WTC11 (cell line): Measurements from ENCODE around the gene NPB. TPM values are rescaled to one million over a fixed set of nuclear protein-coding genes. Genes with fewer than 3 reads are reported as not detected.

Source experiments
- ATAC-seq: fragments of 200-7000 bp; cut with Tn5 transposase; 2 replicates; pipeline ENCODE4 v1.10.0; 2021; ENCODE audit warnings: mild to moderate bottlenecking, moderate library complexity
- CTCF ChIA-PET: fragments of 300-600 bp; sonication (Branson Sonifier 250); formaldehyde crosslinking; loops from one replicate; lab custom pipeline; 2021; ENCODE audit warnings: antibody characterized with exemption; lab: Charles Lee
- POLR2A ChIA-PET: fragments of 350-600 bp; sonication (Branson Sonifier 250); formaldehyde crosslinking; loops from one replicate; lab custom pipeline; 2021; ENCODE audit warnings: antibody characterized with exemption; lab: Charles Lee
- DNase-seq: peaks from one replicate; pipeline ENCODE4 v3.0.0; 2021; ENCODE audit warnings: low spot score
- H3K27ac Mint-ChIP-seq: 2 replicates; pipeline ENCODE4 v1.8.0; 2021; ENCODE audit warnings: mixed read lengths
- H3K27me3 Mint-ChIP-seq: 2 replicates; pipeline ENCODE4 v1.8.0; 2021; ENCODE audit warnings: low read depth, mild to moderate bottlenecking, moderate library complexity, mixed read lengths
- H3K36me3 Mint-ChIP-seq: 2 replicates; pipeline ENCODE4 v1.8.0; 2021; ENCODE audit warnings: mixed read lengths
- H3K4me1 Mint-ChIP-seq: 2 replicates; pipeline ENCODE4 v1.8.0; 2022; ENCODE audit warnings: mixed read lengths
- H3K4me3 Mint-ChIP-seq: 2 replicates; pipeline ENCODE4 v1.8.0; 2021; ENCODE audit warnings: mild to moderate bottlenecking, moderate library complexity, mixed read lengths
- H3K9me3 Mint-ChIP-seq: 2 replicates; pipeline ENCODE4 v1.8.0; 2021; ENCODE audit warnings: mixed read lengths
- CREM ChIP-seq: sonication (generic); formaldehyde crosslinking; IDR thresholded peaks from 2 replicates; pipeline ENCODE4 v1.8.1; 2022; ENCODE audit warnings: mild to moderate bottlenecking, missing genetic modification reagents, moderate library complexity
- ETV6 ChIP-seq: sonication (generic); formaldehyde crosslinking; IDR thresholded peaks from 2 replicates; pipeline ENCODE4 v1.8.1; 2022; ENCODE audit warnings: mild to moderate bottlenecking, missing genetic modification reagents
- FOXJ3 ChIP-seq: sonication (generic); formaldehyde crosslinking; IDR thresholded peaks from 2 replicates; pipeline ENCODE4 v1.9.0; 2021; ENCODE audit warnings: missing genetic modification reagents, mild to moderate bottlenecking, borderline replicate concordance
- HMGXB4 ChIP-seq: sonication (generic); formaldehyde crosslinking; IDR thresholded peaks from 2 replicates; pipeline ENCODE4 v1.8.1; 2023; ENCODE audit warnings: mild to moderate bottlenecking, moderate library complexity, missing genetic modification reagents
- IRF2 ChIP-seq: sonication (generic); formaldehyde crosslinking; IDR thresholded peaks from 2 replicates; pipeline ENCODE4 v1.8.0; 2022; ENCODE audit warnings: low read depth, missing genetic modification reagents, borderline replicate concordance
- JAZF1 ChIP-seq: fragments of 250-450 bp; sonication (Bioruptor Pico); IDR thresholded peaks from 2 replicates; pipeline ENCODE4 v1.9.0; 2021; ENCODE audit warnings: moderate library complexity, mild to moderate bottlenecking, inconsistent platforms
- MXD4 ChIP-seq: fragments of 250-450 bp; sonication (Bioruptor Pico); IDR thresholded peaks from 2 replicates; pipeline ENCODE4 v1.8.0; 2021; ENCODE audit warnings: mild to moderate bottlenecking, moderate library complexity, borderline replicate concordance
- MYBL2 ChIP-seq: sonication (generic); formaldehyde crosslinking; IDR thresholded peaks from 2 replicates; pipeline ENCODE4 v1.8.1; 2023; ENCODE audit warnings: mild to moderate bottlenecking, moderate library complexity, missing genetic modification reagents
- NFYB ChIP-seq: sonication (generic); formaldehyde crosslinking; conservative IDR thresholded peaks from 2 replicates; pipeline ENCODE4 v1.8.0; 2022; ENCODE audit warnings: low read depth, missing genetic modification reagents
- PREB ChIP-seq: sonication (generic); formaldehyde crosslinking; IDR thresholded peaks from 2 replicates; pipeline ENCODE4 v1.8.1; 2022; ENCODE audit warnings: mild to moderate bottlenecking, missing genetic modification reagents, moderate library complexity, borderline replicate concordance
- SMAD3 ChIP-seq: sonication (generic); formaldehyde crosslinking; IDR thresholded peaks from 2 replicates; pipeline ENCODE4 v1.8.0; 2022; ENCODE audit warnings: missing genetic modification reagents, mild to moderate bottlenecking, borderline replicate concordance
- ZBTB21 ChIP-seq: sonication (generic); formaldehyde crosslinking; IDR thresholded peaks from 2 replicates; pipeline ENCODE4 v1.8.1; 2023; ENCODE audit warnings: mild to moderate bottlenecking, missing genetic modification reagents, borderline replicate concordance
- ZNF121 ChIP-seq: sonication (generic); formaldehyde crosslinking; IDR thresholded peaks from 2 replicates; pipeline ENCODE4 v1.8.0; 2023; ENCODE audit warnings: missing genetic modification reagents
- ZNF232 ChIP-seq: sonication (generic); formaldehyde crosslinking; IDR thresholded peaks from 2 replicates; pipeline ENCODE4 v1.8.0; 2022; ENCODE audit warnings: mild to moderate bottlenecking, missing genetic modification reagents
- ZNF671 ChIP-seq: fragments of 250-450 bp; sonication (Bioruptor Pico); IDR thresholded peaks from 2 replicates; pipeline ENCODE4 v1.8.0; 2021; ENCODE audit warnings: mild to moderate bottlenecking
- total RNA-seq: library from RNA; stranded (reverse); gene quantifications from 3 replicates; pipeline ENCODE4 v1.2.3, GENCODE V29; 2021
- TF ChIP-seq, protein P1 (sequence below): fragments of 250-450 bp; sonication (Bioruptor Pico); IDR thresholded peaks from 2 replicates; pipeline ENCODE4 v1.9.0; 2021; ENCODE audit warnings: moderate library complexity, mild to moderate bottlenecking, inconsistent platforms, borderline replicate concordance
- TF ChIP-seq, protein P2 (sequence below): sonication (generic); formaldehyde crosslinking; IDR thresholded peaks from 2 replicates; pipeline ENCODE4 v1.8.1; 2022; ENCODE audit warnings: low read depth, missing genetic modification reagents, borderline replicate concordance
- TF ChIP-seq, protein P3 (sequence below): sonication (generic); formaldehyde crosslinking; IDR thresholded peaks from 2 replicates; pipeline ENCODE4 v1.8.1; 2023; ENCODE audit warnings: mild to moderate bottlenecking, missing genetic modification reagents
- TF ChIP-seq, protein P4 (sequence below): sonication (generic); formaldehyde crosslinking; IDR thresholded peaks from 2 replicates; pipeline ENCODE4 v1.8.1; 2022; ENCODE audit warnings: missing genetic modification reagents, borderline replicate concordance
- TF ChIP-seq, protein P5 (sequence below): sonication (generic); formaldehyde crosslinking; IDR thresholded peaks from 2 replicates; pipeline ENCODE4 v1.8.1; 2023; ENCODE audit warnings: mild to moderate bottlenecking, missing genetic modification reagents, borderline replicate concordance

NPB gene
- total RNA-seq, 1 experiment from 2014 or later: 1.9 TPM

DNA sequence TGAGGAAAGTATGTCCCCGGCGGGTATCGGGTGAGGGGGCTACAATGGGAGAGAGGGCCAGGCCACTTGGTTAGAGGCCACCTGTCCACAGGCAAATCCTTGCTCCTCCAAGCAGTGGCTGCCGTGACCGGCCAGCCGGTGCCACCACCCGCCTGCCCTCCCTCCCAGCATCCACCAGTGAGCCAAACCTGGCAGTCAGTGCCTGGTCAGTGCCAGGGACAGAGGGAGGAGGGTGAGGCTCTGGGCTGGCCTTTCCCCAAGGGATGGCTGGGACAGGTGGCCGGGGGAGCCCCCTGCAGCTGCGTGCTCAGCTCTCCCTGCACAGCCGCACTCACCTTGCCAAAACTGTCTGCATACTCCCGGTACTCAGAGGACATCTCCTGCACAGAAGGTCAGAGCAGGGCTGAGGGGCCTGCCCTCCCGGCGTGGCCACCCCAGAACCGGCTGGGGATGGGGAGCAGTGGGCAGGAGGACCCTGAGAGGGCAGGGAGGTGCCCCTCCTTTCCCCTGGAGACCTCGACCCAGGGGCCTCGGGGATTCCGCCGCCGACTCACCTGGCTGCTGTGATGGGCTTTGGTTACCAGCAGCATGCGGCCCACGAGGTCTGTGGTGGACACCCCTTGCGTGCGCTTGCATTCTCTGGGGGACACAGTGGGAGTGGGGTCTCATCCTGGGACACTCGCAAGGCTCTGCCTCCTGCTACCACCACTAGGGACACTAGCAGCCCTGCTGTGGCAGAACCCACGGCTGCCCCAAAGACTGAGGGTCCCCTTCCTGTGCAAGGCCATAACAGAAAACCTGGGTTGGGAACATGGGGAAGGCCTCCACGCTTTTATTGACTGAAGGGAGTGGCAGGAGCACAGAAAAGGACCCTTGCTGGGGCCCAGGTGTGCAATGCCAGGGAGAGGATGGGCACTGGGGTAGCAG is 5.4 kb downstream of the NPB start:
- H3K4me1 Mint-ChIP-seq: peaks cover 3% of the 10 kb centered on the region; the same call in 1 of the 2 replicates
- no peak overlapping the region for H3K4me3 Mint-ChIP-seq
- TF ChIP-seq NFYB (CRISPR knock-in tag) (no peak), ZNF232 (CRISPR knock-in tag) (no peak), PREB (CRISPR knock-in tag) (no peak), MXD4 (CRISPR knock-in tag) (no peak), ETV6 (CRISPR knock-in tag) (no peak), CREM (CRISPR knock-in tag) (no peak), IRF2 (CRISPR knock-in tag) (no peak), ZNF121 (no peak), SMAD3 (CRISPR knock-in tag) (no peak), ZBTB21 (CRISPR knock-in tag) (no peak), MYBL2 (CRISPR knock-in tag) (no peak)
- TF ChIP-seq, protein P1, sequence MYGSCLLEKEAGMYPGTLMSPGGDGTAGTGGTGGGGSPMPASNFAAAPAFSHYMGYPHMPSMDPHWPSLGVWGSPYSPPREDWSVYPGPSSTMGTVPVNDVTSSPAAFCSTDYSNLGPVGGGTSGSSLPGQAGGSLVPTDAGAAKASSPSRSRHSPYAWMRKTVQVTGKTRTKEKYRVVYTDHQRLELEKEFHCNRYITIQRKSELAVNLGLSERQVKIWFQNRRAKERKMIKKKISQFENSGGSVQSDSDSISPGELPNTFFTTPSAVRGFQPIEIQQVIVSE (CRISPR knock-in tag): no peak
- TF ChIP-seq, protein P2, sequence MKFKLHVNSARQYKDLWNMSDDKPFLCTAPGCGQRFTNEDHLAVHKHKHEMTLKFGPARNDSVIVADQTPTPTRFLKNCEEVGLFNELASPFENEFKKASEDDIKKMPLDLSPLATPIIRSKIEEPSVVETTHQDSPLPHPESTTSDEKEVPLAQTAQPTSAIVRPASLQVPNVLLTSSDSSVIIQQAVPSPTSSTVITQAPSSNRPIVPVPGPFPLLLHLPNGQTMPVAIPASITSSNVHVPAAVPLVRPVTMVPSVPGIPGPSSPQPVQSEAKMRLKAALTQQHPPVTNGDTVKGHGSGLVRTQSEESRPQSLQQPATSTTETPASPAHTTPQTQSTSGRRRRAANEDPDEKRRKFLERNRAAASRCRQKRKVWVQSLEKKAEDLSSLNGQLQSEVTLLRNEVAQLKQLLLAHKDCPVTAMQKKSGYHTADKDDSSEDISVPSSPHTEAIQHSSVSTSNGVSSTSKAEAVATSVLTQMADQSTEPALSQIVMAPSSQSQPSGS (CRISPR knock-in tag): no peak
- TF ChIP-seq, protein P3, sequence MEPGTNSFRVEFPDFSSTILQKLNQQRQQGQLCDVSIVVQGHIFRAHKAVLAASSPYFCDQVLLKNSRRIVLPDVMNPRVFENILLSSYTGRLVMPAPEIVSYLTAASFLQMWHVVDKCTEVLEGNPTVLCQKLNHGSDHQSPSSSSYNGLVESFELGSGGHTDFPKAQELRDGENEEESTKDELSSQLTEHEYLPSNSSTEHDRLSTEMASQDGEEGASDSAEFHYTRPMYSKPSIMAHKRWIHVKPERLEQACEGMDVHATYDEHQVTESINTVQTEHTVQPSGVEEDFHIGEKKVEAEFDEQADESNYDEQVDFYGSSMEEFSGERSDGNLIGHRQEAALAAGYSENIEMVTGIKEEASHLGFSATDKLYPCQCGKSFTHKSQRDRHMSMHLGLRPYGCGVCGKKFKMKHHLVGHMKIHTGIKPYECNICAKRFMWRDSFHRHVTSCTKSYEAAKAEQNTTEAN (CRISPR knock-in tag): no peak
- TF ChIP-seq, protein P4, sequence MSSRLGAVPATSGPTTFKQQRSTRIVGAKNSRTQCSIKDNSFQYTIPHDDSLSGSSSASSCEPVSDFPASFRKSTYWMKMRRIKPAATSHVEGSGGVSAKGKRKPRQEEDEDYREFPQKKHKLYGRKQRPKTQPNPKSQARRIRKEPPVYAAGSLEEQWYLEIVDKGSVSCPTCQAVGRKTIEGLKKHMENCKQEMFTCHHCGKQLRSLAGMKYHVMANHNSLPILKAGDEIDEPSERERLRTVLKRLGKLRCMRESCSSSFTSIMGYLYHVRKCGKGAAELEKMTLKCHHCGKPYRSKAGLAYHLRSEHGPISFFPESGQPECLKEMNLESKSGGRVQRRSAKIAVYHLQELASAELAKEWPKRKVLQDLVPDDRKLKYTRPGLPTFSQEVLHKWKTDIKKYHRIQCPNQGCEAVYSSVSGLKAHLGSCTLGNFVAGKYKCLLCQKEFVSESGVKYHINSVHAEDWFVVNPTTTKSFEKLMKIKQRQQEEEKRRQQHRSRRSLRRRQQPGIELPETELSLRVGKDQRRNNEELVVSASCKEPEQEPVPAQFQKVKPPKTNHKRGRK: no peak
- ChIA-PET CTCF (no interaction called here), POLR2A (no interaction called here)
- no peaks in the 10 kb centered on the region for H3K9me3 Mint-ChIP-seq
- ATAC-seq (no peak), DNase-seq (no peak)
- H3K27me3 Mint-ChIP-seq: no peaks in the 10 kb centered on the region; the same call in 1 of the 2 replicates
- H3K27ac Mint-ChIP-seq: no peak overlapping the region
- no peaks in the 10 kb centered on the region for H3K36me3 Mint-ChIP-seq

DNA sequence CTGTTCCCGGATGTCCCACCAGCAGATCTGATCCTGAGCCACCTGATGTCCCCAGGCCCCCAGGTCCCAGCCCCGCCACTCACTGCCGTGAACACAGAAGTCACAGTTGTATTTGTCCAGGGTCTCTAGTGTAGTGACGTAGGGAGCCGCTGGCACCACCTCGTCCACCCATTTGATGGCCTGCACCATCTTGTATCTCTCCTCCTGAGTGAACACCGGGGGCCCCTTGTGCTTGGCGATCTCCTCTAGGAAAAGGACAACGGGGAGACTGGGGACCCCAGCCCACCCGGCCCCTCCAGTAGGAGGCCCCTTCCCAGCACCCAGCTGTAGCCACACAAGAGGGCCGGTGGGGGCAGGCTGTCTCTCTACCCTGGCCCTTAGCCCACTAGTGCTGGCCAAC is 6.8 kb downstream of the NPB start:
- no peaks in the 10 kb centered on the region for H3K27me3 Mint-ChIP-seq
- ChIA-PET CTCF (interaction anchor here (3.4 kb wide), 1 partner anchor 15 kb away, joined by 15 read pairs; no protein-coding TSS in a partner anchor), POLR2A (no interaction called here)
- H3K4me3 Mint-ChIP-seq: no peak overlapping the region
- no peaks in the 10 kb centered on the region for H3K9me3 Mint-ChIP-seq
- ATAC-seq (no peak), DNase-seq (no peak)
- H3K4me1 Mint-ChIP-seq: peaks cover 3% of the 10 kb centered on the region; the same call in 1 of the 2 replicates
- H3K27ac Mint-ChIP-seq: no peak overlapping the region
- peaks cover 11% of the 10 kb centered on the region for H3K36me3 Mint-ChIP-seq
- TF ChIP-seq, protein P5, sequence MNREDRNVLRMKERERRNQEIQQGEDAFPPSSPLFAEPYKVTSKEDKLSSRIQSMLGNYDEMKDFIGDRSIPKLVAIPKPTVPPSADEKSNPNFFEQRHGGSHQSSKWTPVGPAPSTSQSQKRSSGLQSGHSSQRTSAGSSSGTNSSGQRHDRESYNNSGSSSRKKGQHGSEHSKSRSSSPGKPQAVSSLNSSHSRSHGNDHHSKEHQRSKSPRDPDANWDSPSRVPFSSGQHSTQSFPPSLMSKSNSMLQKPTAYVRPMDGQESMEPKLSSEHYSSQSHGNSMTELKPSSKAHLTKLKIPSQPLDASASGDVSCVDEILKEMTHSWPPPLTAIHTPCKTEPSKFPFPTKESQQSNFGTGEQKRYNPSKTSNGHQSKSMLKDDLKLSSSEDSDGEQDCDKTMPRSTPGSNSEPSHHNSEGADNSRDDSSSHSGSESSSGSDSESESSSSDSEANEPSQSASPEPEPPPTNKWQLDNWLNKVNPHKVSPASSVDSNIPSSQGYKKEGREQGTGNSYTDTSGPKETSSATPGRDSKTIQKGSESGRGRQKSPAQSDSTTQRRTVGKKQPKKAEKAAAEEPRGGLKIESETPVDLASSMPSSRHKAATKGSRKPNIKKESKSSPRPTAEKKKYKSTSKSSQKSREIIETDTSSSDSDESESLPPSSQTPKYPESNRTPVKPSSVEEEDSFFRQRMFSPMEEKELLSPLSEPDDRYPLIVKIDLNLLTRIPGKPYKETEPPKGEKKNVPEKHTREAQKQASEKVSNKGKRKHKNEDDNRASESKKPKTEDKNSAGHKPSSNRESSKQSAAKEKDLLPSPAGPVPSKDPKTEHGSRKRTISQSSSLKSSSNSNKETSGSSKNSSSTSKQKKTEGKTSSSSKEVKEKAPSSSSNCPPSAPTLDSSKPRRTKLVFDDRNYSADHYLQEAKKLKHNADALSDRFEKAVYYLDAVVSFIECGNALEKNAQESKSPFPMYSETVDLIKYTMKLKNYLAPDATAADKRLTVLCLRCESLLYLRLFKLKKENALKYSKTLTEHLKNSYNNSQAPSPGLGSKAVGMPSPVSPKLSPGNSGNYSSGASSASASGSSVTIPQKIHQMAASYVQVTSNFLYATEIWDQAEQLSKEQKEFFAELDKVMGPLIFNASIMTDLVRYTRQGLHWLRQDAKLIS (CRISPR knock-in tag): no peak
- TF ChIP-seq FOXJ3 (CRISPR knock-in tag) (no peak), JAZF1 (CRISPR knock-in tag) (no peak), HMGXB4 (CRISPR knock-in tag) (no peak), ZNF671 (CRISPR knock-in tag) (no peak)
